HepG2 (cell line): Measurements from ENCODE around the gene CLBA1. TPM values are rescaled to one million over a fixed set of nuclear protein-coding genes. Genes with fewer than 3 reads are reported as not detected.
A peak's percentile ranks its signal among the peaks of the same experiment; 100 is the strongest.

ENCODE experiments used
- ATAC-seq: fragments of 200-7000 bp; cut with Tn5 transposase; 3 replicates; pipeline ENCODE4 v1.9.1; 2020; ENCODE audit warnings: mild to moderate bottlenecking, moderate library complexity
- BruUV-seq: library from RNA; stranded (reverse); fragments of 400-500 nt; replicated peaks from 2 replicates; lab custom pipeline; 2021; lab: Mats Ljungman, UMichigan
- CTCF ChIA-PET: fragments of 300-600 bp; formaldehyde crosslinking; extraction: SDS; loops from one replicate; lab custom pipeline; 2021; ENCODE audit warnings: low total read pairs, inconsistent platforms, low intra/inter-chr PET ratio; lab: Yijun Ruan, JAX
- POLR2A ChIA-PET: fragments of 350-600 bp; sonication (Branson Sonifier 250); formaldehyde crosslinking; loops from one replicate; lab custom pipeline; 2020; ENCODE audit warnings: antibody characterized with exemption, inconsistent platforms; lab: Yijun Ruan, JAX
- DNase-seq: peaks from one replicate; pipeline ENCODE4 v3.0.0-alpha.2; 2015; ENCODE audit warnings: low spot score
- FAIRE-seq: peaks from 3 replicates; lab custom pipeline; 2011; peaks lifted over from hg19 to GRCh38; lab: Jason Lieb, UNC
- H2AFZ ChIP-seq: one replicate; pipeline ENCODE4 v1.6.1; 2011; ENCODE audit warnings: low read length, inconsistent platforms
- H3K27ac ChIP-seq: fragments of 300-600 bp; 3 replicates; pipeline ENCODE4 v1.8.0; 2011; ENCODE audit warnings: mixed run types, mild to moderate bottlenecking, mixed read lengths, low read length, inconsistent platforms; ENCODE audit not compliant: insufficient read depth; ENCODE audit errors: extremely low read length
- H3K27me3 ChIP-seq, 2 experiments: fragments of 200-600 bp in 1 of 2; 2 replicates in 1 of 2; 3 replicates in 1 of 2; pipeline versions ENCODE4 v1.6.0 to v1.8.0; 2011; ENCODE audit warnings: low read length in 2 of 2, mild to moderate bottlenecking in 2 of 2, moderate library complexity in 2 of 2, inconsistent platforms in 1 of 2; ENCODE audit not compliant: insufficient read depth in 2 of 2, control insufficient read depth in 1 of 2
- H3K36me3 ChIP-seq, 2 experiments: fragments of 200-600 bp in 1 of 2; replicated peaks in 1 of 2; 2 replicates in 1 of 2; 3 replicates in 1 of 2; pipeline versions ENCODE4 v1.5.1 to v1.8.0; 2011; ENCODE audit warnings: low read length in 2 of 2, inconsistent platforms in 1 of 2; ENCODE audit not compliant: insufficient read depth in 2 of 2, control insufficient read depth in 1 of 2
- H3K4me1 ChIP-seq: 2 replicates; pipeline ENCODE4 v1.5.1; 2012; ENCODE audit warnings: low read length, inconsistent platforms; ENCODE audit not compliant: insufficient read depth
- H3K4me2 ChIP-seq: 2 replicates; pipeline ENCODE4 v1.6.0; 2011; ENCODE audit warnings: low read depth, low read length, inconsistent platforms
- H3K4me3 ChIP-seq, 3 experiments: fragments of 200-600 bp in 1 of 3; sonication (generic), shearing (Covaris generic) in 1 of 3; replicated peaks in 1 of 3; 2 replicates each; pipeline ENCODE4 v1.5.1; 2011 to 2016; ENCODE audit warnings: low read length in 3 of 3, inconsistent platforms in 2 of 3, low read depth in 2 of 3, mild to moderate bottlenecking in 2 of 3, control low read depth in 1 of 3, mixed read lengths in 1 of 3; ENCODE audit not compliant: insufficient read depth in 1 of 3
- H3K79me2 ChIP-seq: one replicate; pipeline ENCODE4 v1.6.1; 2011; ENCODE audit warnings: low read length, inconsistent platforms; ENCODE audit not compliant: insufficient read depth
- H3K9ac ChIP-seq: 2 replicates; pipeline ENCODE4 v1.6.0; 2011; ENCODE audit warnings: mild to moderate bottlenecking, low read depth, low read length, inconsistent platforms; ENCODE audit not compliant: insufficient read depth
- H3K9me3 ChIP-seq: 2 replicates; pipeline ENCODE4 v1.5.1; 2012; ENCODE audit warnings: mild to moderate bottlenecking, low read length
- H4K20me1 ChIP-seq: 2 replicates; pipeline ENCODE4 v1.6.0; 2011; ENCODE audit warnings: inconsistent platforms, mild to moderate bottlenecking, low read length, moderate library complexity; ENCODE audit not compliant: insufficient read depth
- ATRX ChIP-seq: sonication (generic); formaldehyde crosslinking; IDR thresholded peaks from 2 replicates; pipeline ENCODE4 v1.4.0; 2020; ENCODE audit warnings: missing genetic modification reagents, borderline replicate concordance
- CEBPB ChIP-seq: IDR thresholded peaks from 2 replicates; pipeline ENCODE4 v1.6.1; 2011; ENCODE audit warnings: low read depth, low read length, improper control_type of control experiment, borderline replicate concordance
- GATAD1 ChIP-seq: IDR thresholded peaks from 2 replicates; pipeline ENCODE4 v1.6.1; 2016; ENCODE audit warnings: missing genetic modification reagents, missing compliant biosample characterization
- HIVEP1 ChIP-seq: sonication (generic); formaldehyde crosslinking; IDR thresholded peaks from 2 replicates; pipeline ENCODE4 v1.4.0; 2020; ENCODE audit warnings: mild to moderate bottlenecking, missing genetic modification reagents
- MTF2 ChIP-seq: sonication (generic); formaldehyde crosslinking; IDR thresholded peaks from 2 replicates; pipeline ENCODE4 v1.5.0; 2020; ENCODE audit warnings: missing genetic modification reagents, borderline replicate concordance
- ZNF33B ChIP-seq: sonication (generic); formaldehyde crosslinking; IDR thresholded peaks from 2 replicates; pipeline ENCODE4 v1.5.1; 2020; ENCODE audit warnings: mild to moderate bottlenecking, missing genetic modification reagents
- ZNF552 ChIP-seq: sonication (generic); formaldehyde crosslinking; IDR thresholded peaks from 2 replicates; pipeline ENCODE4 v1.9.0; 2022; ENCODE audit warnings: missing genetic modification reagents, mild to moderate bottlenecking, borderline replicate concordance
- ZNF724P ChIP-seq: sonication (generic); formaldehyde crosslinking; IDR thresholded peaks from 2 replicates; pipeline ENCODE4 v1.8.0; 2022; ENCODE audit warnings: missing genetic modification reagents, borderline replicate concordance
- ZNF879 ChIP-seq: sonication (generic); formaldehyde crosslinking; IDR thresholded peaks from 2 replicates; pipeline ENCODE4 v1.8.1; 2023; ENCODE audit warnings: missing genetic modification reagents
- WGBS: methylation state at CpG from one replicate; pipeline ENCODE4 v1.1.6; 2017; ENCODE audit warnings: low lambda C conversion rate; 5-methylcytosine and 5-hydroxymethylcytosine counted together
- in situ Hi-C: cut with HindIII; loops from 2 replicates; pipeline ENCODE4 v1.10.0; 2017; ENCODE audit warnings: low pct_unique_long_range_greater_than_20kb; ENCODE audit not compliant: extremely low pct_ligation_motif_present
- intact Hi-C: fragments of 100-400 bp; cut with micrococcal nuclease; formaldehyde crosslinking; loops from one replicate; pipeline ENCODE4 v1.10.0; 2022; ENCODE audit not compliant: unreplicated experiment
- polyA plus RNA-seq, 8 experiments: library from polyadenylated mRNA; depleted of rRNA in 3 of 8; stranded (reverse) in 7 of 8; unstranded in 1 of 8; fragments of >200 nt; fragmentation: Illumina TruSeq in 4 of 8; extraction: Trizol in 4 of 8; gene quantifications; 2 replicates each; pipeline versions ENCODE4 v1.2.1 to v1.2.3, GENCODE V29; 2011 to 2016; ENCODE audit warnings: low read depth in 4 of 8, missing spikeins in 1 of 8, mixed read lengths in 1 of 8; ENCODE audit not compliant: insufficient read depth in 1 of 8
- total RNA-seq, 5 experiments: library from RNA; depleted of rRNA; stranded (reverse); fragments of >200 nt; fragmentation: Illumina TruSeq; extraction: Trizol; gene quantifications; 2 replicates each; pipeline ENCODE4 v1.2.3, GENCODE V29; 2016; ENCODE audit warnings: low read depth in 1 of 5
- TF ChIP-seq, protein P1 (sequence below): sonication (generic); formaldehyde crosslinking; IDR thresholded peaks from 2 replicates; pipeline ENCODE4 v1.5.0; 2020; ENCODE audit warnings: missing genetic modification reagents
- TF ChIP-seq, protein P2 (sequence below): sonication (generic); formaldehyde crosslinking; IDR thresholded peaks from 2 replicates; pipeline ENCODE4 v1.5.0; 2020; ENCODE audit warnings: mild to moderate bottlenecking, missing genetic modification reagents
- TF ChIP-seq, protein P3 (sequence below): sonication (generic); formaldehyde crosslinking; IDR thresholded peaks from 2 replicates; pipeline ENCODE4 v1.5.0; 2020; ENCODE audit warnings: mild to moderate bottlenecking, missing genetic modification reagents
- TF ChIP-seq, protein P4 (sequence below): sonication (generic); formaldehyde crosslinking; IDR thresholded peaks from 2 replicates; pipeline ENCODE4 v1.5.0; 2020; ENCODE audit warnings: mild to moderate bottlenecking, missing genetic modification reagents, moderate library complexity

Gene CLBA1
- total and polyA plus RNA-seq, 2 of the 13 experiments (the other 11 are each of a cell fraction or from before 2014, with no cell fraction given), result 1.2 to 1.4 TPM

DNA sequence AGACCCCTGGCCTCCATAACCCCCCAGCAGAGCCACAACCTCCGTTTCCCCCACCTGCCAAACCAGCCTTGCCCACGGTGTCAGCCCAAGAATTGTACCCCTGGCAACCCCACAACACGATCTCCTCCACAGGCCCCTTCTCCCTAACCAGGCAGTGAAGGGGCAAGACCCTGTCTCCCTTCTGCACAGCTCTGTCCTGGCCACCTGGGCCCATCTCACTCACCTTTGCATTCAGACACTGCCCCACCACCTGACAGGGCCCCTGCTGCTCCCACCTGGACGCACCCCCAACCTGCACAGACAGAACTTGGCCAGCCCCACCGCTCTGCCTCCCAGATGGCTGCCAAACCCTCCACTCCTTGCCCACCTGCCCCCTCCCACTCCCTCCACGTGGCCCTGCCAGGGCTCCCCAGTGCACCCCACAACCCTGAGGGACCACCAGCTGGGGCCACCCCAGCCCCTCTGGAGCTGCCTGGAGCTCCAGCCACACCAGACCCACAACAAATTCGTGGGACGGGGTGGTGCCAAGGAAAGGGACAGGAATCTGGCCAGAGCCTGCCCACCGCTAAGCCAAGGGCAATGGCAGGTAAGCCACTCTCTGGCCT is 19.2 kb upstream of the CLBA1 start (continued):
- TF ChIP-seq, protein P1, sequence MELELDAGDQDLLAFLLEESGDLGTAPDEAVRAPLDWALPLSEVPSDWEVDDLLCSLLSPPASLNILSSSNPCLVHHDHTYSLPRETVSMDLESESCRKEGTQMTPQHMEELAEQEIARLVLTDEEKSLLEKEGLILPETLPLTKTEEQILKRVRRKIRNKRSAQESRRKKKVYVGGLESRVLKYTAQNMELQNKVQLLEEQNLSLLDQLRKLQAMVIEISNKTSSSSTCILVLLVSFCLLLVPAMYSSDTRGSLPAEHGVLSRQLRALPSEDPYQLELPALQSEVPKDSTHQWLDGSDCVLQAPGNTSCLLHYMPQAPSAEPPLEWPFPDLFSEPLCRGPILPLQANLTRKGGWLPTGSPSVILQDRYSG (CRISPR knock-in tag), result no peak
- TF ChIP-seq ZNF33B (CRISPR knock-in tag), result no peak
- TF ChIP-seq, protein P2, sequence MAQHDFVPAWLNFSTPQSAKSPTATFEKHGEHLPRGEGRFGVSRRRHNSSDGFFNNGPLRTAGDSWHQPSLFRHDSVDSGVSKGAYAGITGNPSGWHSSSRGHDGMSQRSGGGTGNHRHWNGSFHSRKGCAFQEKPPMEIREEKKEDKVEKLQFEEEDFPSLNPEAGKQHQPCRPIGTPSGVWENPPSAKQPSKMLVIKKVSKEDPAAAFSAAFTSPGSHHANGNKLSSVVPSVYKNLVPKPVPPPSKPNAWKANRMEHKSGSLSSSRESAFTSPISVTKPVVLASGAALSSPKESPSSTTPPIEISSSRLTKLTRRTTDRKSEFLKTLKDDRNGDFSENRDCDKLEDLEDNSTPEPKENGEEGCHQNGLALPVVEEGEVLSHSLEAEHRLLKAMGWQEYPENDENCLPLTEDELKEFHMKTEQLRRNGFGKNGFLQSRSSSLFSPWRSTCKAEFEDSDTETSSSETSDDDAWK (CRISPR knock-in tag), result no peak
- TF ChIP-seq, protein P3, sequence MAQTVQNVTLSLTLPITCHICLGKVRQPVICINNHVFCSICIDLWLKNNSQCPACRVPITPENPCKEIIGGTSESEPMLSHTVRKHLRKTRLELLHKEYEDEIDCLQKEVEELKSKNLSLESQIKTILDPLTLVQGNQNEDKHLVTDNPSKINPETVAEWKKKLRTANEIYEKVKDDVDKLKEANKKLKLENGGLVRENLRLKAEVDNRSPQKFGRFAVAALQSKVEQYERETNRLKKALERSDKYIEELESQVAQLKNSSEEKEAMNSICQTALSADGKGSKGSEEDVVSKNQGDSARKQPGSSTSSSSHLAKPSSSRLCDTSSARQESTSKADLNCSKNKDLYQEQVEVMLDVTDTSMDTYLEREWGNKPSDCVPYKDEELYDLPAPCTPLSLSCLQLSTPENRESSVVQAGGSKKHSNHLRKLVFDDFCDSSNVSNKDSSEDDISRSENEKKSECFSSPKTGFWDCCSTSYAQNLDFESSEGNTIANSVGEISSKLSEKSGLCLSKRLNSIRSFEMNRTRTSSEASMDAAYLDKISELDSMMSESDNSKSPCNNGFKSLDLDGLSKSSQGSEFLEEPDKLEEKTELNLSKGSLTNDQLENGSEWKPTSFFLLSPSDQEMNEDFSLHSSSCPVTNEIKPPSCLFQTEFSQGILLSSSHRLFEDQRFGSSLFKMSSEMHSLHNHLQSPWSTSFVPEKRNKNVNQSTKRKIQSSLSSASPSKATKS, result no peak
- TF ChIP-seq, all 625 proteins: peak for 0

DNA sequence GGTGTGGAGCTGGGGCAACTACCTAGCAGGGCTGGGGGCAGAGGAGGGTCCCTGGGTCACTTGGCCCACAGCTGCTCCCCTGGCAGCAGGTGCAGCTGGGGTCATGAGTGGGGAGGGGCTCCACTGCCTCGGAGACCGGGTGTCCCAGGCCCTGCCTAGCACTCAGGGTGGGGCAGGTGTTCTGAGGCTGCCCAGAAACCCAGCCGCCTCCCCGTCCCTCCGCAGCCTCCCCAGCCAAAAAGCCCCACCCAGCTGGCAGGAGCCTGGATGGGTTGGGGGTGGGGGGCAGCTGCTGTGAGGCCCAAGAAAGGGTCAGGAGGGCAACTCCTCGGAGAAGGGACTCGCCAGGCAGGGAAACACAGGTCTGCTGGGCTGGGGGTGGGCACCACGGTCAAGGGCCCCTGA is 18.6 kb upstream of the CLBA1 start:
- Histone ChIP-seq H3K4me1 (peaks cover 18% of the 10 kb centered on the region; the same call in 1 of the 2 replicates), H2AFZ (no peak overlapping the region), H3K4me2 (peak overlapping the region; percentile 56; the same call in 1 of the 2 replicates), H3K27ac (no peak overlapping the region), H3K4me3 (peak overlapping the region in 1 of 3 experiments; percentile 63; a peak in 1 of 6 replicates), H3K36me3 (no peaks in the 10 kb centered on the region), H3K9me3 (no peaks in the 10 kb centered on the region), H3K9ac (no peak overlapping the region), H3K27me3 (peaks cover 11 to 75% of the 10 kb centered on the region in 2 experiments), H3K79me2 (no peaks in the 10 kb centered on the region), H4K20me1 (no peaks in the 10 kb centered on the region)
- FAIRE-seq, result no peak
- intact Hi-C loops, result no loop called here
- WGBS, result 15% methylated on average over 3 of the region's 8 CpGs
- DNase-seq, result no peak
- ChIA-PET POLR2A (no interaction called here), CTCF (interaction anchor here (1.1 kb wide), 1 partner anchor 79 kb away, joined by 4 read pairs; no protein-coding TSS in a partner anchor)
- BruUV-seq, result no TSS peak
- no peak for ATAC-seq
- in situ Hi-C loops, result no loop called here
- TF ChIP-seq GATAD1 (CRISPR knock-in tag) (no peak), HIVEP1 (CRISPR knock-in tag) (no peak), ZNF552 (CRISPR knock-in tag) (no peak), ZNF724P (CRISPR knock-in tag) (no peak), ATRX (CRISPR knock-in tag) (no peak), ZNF879 (CRISPR knock-in tag) (no peak), CEBPB (no peak), MTF2 (CRISPR knock-in tag) (no peak)
- TF ChIP-seq, protein P4, sequence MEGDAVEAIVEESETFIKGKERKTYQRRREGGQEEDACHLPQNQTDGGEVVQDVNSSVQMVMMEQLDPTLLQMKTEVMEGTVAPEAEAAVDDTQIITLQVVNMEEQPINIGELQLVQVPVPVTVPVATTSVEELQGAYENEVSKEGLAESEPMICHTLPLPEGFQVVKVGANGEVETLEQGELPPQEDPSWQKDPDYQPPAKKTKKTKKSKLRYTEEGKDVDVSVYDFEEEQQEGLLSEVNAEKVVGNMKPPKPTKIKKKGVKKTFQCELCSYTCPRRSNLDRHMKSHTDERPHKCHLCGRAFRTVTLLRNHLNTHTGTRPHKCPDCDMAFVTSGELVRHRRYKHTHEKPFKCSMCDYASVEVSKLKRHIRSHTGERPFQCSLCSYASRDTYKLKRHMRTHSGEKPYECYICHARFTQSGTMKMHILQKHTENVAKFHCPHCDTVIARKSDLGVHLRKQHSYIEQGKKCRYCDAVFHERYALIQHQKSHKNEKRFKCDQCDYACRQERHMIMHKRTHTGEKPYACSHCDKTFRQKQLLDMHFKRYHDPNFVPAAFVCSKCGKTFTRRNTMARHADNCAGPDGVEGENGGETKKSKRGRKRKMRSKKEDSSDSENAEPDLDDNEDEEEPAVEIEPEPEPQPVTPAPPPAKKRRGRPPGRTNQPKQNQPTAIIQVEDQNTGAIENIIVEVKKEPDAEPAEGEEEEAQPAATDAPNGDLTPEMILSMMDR, result no peak
